HG03064 (cell line): ENCODE measurements around the gene DYNC2LI1.

ENCODE experiments used
- ATAC-seq: cut with Tn5 transposase; IDR thresholded peaks from one replicate; pipeline ENCODE4 v1.9.1; 2021; ENCODE audit warnings: low read depth; ENCODE audit not compliant: unreplicated experiment

The DYNC2LI1 gene

DNA sequence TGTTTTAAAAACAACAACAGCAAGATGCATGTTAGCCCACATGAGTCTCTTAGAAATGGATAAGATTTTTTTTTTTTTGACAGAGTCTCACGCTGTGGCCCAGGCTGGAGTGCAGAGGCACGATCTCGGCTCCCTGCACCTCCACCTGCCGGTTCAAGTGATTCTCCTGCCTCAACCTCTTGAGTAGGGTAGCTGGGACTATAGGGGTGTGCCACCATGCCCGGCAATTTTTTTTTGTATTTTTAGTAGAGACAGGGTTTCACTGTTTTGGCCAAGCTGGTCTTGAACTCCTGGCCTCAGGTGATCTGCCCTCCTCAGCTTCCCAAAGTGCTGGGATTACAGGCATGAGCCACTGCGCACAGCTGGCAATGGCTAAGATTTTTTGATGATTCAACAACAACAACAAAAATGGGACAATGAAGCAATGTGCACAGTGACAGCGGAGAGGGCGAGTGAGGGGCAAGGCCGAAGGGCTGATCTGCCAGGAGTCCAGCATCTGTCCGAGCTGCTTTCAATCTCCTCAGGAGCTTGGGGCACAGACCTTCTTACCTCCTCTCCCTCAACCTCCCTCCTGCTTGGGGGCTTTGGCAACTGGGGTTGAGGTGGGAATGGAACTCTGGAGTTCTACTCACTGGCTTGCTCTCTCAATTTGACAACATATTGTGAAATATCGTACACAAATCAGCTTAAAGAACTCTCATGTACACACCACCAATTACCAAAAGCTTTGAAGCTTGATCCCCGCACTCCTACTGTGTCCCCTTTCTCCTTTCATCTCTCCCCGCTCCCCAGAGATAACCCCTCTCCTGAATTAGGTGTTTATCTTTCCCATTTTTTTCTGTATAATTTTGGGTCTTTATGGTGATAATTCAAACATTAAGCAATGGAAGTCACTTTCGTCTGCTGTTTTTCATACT, 68.4 kb downstream of the DYNC2LI1 start:
- no peak for ATAC-seq

DNA sequence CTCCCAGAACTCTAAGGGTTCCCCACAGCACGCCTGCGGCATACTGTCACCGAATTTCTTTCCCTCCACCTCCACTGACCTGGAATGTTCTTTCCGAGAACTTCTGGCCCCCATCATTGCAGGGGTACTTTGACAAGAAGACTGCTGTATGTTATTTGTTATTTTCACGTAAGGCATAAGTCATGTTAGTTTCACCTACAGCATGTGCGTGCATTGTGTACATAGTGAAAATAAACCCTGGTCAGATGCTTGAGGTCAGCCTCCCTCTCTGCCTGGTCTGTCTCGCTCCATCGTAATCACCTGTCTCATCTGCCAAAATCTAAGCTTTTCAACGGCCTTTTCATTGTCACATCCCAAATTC, 69.0 kb downstream of the DYNC2LI1 start:
- ATAC-seq = no peak

DNA sequence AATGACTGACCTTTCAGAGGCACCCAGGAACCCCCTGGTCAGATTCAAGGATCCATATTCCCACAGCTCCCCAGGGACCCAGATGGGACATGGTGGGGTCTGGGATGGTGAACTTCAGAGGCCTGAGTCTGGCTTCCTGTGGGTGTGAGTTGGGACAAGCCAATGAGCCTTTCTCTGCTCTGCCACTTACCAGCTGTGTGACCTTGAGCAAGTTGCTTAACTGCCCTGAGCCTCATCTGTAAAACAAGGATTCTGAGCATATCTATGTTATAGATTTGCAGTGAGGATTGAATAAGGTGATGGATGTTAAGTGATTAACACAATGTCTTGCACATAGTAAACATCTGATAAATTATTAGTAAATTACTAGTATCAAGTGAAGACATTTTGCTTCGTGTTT, 71.3 kb downstream of the DYNC2LI1 start:
- ATAC-seq = no peak

DNA sequence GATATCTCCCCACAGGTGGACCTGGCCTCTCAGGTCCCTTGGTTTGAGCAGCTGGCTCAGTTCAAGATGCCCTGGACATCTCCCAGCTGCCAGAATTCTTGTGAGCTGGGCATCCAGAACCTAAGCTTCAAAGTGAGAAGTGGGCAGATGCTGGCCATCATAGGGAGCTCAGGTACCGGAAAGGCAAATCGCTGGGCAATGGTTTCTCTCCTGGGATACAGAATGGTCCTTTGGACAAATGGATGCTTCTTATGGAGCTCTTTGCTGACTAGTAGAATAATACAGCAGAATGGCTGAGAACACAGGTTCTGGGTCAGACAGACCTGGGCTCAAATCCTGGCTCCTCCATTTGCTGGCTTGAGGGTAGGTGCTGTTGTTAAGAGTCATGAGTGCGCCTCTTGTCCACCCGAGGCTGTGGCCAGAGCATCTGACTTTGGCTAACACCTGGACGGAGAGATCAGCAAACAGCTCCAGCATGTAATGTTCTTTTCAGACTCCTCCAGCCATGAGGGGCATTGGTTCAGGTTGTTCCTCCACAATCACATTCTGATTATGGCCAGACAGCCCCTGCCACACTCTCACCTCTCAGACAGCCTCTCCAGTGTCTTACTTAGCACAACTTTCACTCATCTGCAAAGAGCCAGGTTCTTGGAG, 72.4 kb downstream of the DYNC2LI1 start:
- ATAC-seq = no peak

DNA sequence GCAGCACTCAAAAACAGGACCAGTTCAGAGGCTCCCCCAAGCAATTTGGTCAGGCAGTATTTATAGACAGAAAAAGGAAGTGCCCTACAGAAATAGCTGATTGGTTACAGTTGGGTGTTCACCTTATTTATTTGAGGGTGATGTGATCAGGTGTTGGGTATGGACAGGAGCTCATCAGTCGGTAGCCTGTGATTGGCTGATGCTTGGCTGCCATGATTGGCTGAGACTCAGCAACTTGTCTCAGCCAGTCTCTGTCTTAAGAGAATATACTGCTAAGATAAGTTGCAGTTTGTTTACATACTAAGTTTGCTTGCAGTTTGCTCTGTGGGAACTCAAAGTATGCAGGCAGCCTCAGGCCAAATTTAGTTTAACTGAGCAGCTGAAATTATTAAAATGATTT, 74.4 kb downstream of the DYNC2LI1 start:
- no peak for ATAC-seq

DNA sequence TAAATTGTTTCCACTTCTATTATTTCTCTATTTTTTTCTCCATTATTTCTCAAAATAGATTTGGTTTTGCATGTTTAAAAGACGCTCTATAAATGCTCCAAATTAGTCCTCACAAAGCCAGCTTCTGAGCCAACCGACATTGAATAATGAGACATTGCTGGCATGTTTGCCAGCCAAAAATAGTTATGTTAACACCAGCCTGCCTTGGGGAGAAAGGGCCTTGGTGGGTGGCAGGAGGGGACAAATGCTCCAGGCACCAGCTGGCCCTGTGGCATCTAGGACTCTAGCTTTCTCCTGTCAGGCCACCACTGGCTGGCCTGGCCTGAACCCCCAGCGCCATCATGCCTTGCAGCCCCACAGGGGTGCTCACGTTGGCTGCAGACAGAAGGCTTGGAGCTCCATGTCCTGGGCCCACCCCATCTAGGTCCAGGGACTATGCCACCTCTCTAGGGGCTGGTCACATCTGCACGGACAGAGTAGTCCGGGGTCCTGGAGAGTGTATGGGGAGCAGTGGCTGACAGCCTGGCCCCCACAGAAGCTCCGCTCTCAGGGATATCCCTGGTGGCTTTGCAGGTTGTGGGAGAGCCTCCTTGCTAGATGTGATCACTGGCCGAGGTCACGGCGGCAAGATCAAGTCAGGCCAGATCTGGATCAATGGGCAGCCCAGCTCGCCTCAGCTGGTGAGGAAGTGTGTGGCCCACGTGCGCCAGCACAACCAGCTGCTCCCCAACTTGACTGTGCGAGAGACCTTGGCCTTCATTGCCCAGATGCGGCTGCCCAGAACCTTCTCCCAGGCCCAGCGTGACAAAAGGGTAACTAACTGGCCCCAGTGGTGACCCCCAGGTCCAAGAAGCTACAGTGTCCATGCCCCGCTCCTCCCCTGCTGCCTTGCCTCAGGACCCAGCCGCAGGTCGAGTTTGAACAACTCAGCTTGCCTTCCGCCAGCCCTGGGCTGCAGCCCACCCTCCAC, 77.5 kb downstream of the DYNC2LI1 start:
- no peak for ATAC-seq

DNA sequence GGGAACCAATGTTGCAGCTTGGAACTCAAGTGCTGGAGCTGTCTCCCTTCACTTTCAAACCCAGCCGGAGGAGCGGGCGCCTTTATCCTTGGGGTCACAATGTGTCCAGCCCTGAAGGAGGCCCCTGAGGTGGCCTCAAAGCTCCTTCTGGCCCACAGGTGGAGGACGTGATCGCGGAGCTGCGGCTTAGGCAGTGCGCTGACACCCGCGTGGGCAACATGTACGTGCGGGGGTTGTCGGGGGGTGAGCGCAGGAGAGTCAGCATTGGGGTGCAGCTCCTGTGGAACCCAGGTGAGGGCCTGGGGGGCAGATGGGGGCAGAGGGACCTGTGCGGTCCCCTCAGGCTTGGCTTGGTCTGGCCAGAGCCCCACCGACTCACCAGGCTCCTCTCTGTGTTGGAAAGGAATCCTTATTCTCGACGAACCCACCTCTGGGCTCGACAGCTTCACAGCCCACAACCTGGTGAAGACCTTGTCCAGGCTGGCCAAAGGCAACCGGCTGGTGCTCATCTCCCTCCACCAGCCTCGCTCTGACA, 78.4 kb downstream of the DYNC2LI1 start:
- ATAC-seq = no peak

- no peak for ATAC-seq
Observed at GRCh38 chr2:43853141-43854081, 79.6 kb downstream of the DYNC2LI1 start.

- ATAC-seq = no peak
Observed at GRCh38 chr2:43854671-43855070, 80.8 kb downstream of the DYNC2LI1 start.

DNA sequence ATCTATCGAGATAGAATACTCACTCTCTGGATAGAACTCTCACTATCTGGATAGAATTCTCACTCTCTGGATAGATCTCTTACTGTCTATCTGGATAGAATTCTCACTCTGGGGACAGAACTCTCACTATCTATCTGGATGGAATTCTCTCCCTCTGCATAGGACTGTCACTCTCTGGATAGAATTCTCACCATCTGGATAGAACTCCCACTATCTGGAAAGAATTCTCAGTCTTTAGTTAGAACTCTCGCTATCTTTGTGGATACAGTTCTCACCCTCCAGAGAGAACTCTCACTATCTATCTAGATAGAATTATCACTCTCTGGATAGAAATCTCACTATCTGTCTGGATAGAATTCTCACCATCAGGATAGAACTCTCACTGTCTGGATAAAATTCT, 81.5 kb downstream of the DYNC2LI1 start:
- ATAC-seq = no peak
